ENCODE results near the gene CYP2U1.

DNA sequence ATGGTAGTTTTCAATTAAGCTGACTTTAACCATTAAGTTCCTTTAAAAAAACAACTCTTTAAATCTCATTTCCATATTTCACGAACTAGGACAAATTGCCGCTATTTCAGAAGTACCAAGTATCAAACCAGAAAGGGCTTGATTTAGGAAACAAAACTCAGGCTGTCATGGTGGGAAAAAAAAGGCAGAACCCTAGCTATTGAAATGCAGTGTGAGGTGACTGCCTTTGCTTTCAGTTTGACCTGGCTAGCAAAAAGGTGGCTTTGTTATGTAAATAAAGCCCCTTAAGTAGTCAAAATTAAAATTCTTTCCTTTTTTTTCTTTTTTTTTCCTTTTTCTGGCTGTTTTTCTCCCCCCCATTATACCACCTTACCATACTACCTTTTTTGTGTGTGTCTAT lies 40.6 kb upstream of the CYP2U1 start:
- TF ChIP-seq, protein P1, sequence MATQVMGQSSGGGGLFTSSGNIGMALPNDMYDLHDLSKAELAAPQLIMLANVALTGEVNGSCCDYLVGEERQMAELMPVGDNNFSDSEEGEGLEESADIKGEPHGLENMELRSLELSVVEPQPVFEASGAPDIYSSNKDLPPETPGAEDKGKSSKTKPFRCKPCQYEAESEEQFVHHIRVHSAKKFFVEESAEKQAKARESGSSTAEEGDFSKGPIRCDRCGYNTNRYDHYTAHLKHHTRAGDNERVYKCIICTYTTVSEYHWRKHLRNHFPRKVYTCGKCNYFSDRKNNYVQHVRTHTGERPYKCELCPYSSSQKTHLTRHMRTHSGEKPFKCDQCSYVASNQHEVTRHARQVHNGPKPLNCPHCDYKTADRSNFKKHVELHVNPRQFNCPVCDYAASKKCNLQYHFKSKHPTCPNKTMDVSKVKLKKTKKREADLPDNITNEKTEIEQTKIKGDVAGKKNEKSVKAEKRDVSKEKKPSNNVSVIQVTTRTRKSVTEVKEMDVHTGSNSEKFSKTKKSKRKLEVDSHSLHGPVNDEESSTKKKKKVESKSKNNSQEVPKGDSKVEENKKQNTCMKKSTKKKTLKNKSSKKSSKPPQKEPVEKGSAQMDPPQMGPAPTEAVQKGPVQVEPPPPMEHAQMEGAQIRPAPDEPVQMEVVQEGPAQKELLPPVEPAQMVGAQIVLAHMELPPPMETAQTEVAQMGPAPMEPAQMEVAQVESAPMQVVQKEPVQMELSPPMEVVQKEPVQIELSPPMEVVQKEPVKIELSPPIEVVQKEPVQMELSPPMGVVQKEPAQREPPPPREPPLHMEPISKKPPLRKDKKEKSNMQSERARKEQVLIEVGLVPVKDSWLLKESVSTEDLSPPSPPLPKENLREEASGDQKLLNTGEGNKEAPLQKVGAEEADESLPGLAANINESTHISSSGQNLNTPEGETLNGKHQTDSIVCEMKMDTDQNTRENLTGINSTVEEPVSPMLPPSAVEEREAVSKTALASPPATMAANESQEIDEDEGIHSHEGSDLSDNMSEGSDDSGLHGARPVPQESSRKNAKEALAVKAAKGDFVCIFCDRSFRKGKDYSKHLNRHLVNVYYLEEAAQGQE (IDR thresholded peaks at IDR 0.05; ENCODE audit: insufficient read depth in 1 of 2, low read depth in 2 of 2, low read length in 1 of 2) = no peak
- TF ChIP-seq, protein P2, sequence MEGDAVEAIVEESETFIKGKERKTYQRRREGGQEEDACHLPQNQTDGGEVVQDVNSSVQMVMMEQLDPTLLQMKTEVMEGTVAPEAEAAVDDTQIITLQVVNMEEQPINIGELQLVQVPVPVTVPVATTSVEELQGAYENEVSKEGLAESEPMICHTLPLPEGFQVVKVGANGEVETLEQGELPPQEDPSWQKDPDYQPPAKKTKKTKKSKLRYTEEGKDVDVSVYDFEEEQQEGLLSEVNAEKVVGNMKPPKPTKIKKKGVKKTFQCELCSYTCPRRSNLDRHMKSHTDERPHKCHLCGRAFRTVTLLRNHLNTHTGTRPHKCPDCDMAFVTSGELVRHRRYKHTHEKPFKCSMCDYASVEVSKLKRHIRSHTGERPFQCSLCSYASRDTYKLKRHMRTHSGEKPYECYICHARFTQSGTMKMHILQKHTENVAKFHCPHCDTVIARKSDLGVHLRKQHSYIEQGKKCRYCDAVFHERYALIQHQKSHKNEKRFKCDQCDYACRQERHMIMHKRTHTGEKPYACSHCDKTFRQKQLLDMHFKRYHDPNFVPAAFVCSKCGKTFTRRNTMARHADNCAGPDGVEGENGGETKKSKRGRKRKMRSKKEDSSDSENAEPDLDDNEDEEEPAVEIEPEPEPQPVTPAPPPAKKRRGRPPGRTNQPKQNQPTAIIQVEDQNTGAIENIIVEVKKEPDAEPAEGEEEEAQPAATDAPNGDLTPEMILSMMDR (IDR thresholded peaks at IDR 0.05) = no peak
- no peak for TF ChIP-seq TCF7L2 (IDR thresholded peaks at IDR 0.05; ENCODE audit: low read depth, low read length)
- TF ChIP-seq POLR2AphosphoS5 (IDR thresholded peaks at IDR 0.05; ENCODE audit: low read depth, low read length) = no peak

Measured in Panc1 (cell line).